Activated CD4-positive, alpha-beta T cell treated with anti-CD3 and anti-CD28 coated beads, Interleukin-2, Interleukin-4, amounts not matched to agents 100 ng/mL and 50 ng/mL, durations not matched to agents 16 hours and 8 hours (primary cell): ENCODE results near the gene KCTD21.
A peak's percentile ranks its signal among the peaks of the same experiment; 100 is the strongest.

ENCODE experiments used
- DNase-seq: peaks from one replicate; pipeline ENCODE4 v3.0.0-alpha.2; 2020; ENCODE audit warnings: low spot score

The KCTD21 gene

DNA sequence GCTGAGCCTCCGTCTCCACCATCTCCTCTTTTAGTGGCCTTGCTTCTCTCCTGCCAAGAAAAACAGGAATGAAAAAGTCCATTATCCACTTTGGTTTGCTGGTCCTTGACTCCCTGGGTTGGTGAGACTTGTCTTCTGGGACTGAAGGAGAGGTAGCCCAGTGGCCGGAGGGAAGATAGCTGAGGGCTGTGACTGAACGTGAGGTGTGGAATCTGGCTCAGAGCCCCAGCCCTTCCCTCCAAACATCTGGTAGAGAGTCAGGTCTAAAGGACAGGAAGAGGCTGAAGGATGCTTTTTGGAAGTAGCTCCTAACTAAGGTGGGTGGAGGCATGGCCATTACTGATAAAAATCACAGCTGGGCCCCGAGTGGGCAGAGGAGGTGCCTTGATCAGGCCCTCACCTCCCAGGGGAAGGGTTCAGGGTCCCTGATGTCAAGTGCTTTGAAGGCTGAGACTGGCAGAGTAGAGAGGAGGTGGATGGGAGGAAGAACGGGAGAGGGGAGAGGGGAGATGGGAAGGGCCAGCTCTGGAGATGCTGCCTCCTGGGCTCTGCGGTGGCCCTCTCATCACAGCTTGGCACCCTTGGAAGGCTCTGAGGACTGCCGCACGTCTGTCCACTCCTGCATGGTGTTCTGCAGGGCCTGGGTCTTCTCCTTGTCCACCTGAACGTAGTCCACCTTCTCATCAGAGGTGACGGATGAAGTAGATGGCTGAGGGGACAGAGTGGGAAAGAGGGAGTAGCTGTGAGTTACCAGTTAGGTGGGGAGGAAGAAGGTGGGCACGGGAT, 30.5 kb upstream of the KCTD21 start:
- no peak for DNase-seq

DNA sequence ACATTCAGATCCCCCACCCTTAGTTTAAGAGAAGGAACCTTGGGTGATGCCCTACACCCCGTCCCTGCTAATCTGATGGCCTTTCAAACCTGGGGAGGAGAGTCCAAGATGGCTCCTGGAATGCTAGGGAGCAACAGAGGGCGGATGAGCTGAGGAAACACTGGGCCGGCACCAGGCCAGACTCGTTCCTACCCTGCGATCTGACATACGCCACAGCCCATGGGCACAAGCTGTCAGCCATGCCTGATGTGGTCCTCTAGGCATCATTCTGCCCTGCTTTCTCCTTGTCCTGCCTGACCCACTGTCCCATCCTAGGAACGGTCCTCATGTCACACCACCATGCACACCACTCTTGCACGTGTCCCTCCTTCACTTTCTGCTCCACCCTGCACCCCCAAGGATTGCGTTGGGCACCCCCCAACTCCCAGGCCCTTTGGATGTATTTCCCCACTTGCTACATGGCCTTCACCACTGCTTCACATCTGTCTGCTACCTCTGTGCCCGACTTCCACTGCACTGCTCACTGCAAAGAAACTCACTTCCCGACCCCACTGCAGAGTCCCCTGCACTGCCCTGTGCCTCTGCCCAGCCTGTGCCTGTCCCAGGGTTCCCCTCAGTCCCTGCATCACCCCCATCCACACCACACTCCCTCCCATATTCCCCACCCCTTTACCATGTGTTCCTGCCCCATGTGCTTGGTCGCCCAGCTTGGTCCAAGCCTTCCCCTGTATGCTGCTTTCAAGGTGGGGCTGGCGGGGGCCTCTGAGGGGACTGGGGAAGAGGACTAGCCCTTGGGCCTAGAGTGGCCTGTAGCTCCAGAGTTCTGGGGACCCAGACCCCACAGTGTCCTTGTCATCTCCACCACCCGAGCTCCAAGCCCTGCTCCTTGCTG, 29.5 kb upstream of the KCTD21 start:
- no peak for DNase-seq

- no peak for DNase-seq
These were observed 28.3 kb upstream of the KCTD21 start for GRCh38 chr11:78216571-78217287.

GRCh38 chr11:78216021-78216420, 27.6 kb upstream of the KCTD21 start:
- no peak for DNase-seq

- no peak for DNase-seq
These were observed 26.1 kb upstream of the KCTD21 start for GRCh38 chr11:78214331-78215194.

DNA sequence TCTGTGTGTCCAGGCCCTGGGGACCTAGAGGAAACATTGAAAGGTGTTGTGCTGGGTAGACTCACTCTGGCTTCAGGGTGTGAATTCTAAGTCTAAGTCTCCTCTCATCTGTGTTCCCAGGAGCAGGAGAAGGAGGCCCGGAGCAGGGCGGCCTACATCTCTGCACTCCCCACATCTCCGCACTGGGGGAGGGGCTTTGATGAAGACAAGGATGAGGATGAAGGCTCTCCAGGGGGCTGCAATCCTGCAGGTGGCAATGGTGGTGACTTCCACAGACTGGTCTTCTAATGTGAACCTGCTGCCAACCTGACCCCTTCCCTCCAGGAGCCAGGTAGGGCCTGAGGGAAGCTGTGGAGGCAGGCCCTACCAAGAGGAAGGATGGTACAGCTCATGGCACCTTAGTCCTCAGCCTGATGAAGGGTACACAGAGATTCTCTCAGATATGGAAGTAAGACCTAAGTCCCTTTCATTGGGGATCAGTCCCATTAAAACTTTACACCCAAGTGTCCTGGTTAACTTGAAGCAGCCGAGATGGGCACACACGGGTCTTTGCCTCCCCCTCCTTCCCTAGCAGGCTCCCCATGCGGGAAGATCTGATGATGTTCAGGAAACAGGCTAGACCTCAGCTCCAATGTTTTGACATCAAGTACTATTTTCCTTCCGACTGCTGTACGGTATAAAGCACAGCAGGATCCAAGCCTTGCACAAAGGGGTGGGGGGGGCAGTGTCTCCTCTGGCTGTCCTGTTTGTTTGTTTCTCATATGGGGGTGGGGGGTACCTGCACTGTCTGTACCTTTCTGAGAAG, 25.3 kb upstream of the KCTD21 start:
- no peak for DNase-seq

DNA sequence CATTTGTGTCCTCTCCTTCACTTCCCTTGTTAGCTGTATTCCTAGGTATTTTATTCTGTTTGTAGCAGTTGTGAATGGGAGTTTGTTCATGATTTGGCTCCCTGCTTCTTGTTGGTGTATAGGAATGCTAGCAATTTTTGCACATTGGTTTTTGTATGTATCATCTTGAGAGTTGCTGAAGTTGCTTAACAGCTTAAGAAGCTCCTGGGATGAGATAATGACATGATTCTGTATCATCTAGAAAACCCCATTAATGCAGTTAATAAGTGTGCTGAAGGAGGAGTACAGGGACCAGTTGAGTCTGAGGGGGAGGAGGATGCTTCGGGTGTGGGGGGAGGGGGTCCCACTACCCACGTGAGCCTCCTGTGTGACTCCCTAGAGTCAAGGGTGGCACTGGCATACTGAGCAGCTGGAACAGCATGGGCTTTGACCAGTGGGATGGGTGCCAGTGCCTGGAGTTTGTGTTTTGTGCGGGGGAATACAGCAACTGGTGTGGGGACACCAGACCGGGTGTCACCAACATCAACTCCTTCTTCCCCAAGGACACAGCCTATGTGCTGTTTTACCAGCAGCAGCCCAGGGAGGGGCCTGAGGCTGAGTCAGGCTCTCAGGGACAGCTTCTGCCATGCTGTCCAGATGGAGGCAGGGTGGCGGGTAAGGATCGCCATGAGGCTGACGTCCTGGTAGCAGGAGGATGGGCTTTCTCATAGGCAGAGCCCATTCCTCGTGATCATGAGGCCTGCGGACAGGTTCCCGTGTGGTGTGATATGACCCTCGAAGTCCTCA, 24.4 kb upstream of the KCTD21 start:
- DNase-seq, result no peak

DNA sequence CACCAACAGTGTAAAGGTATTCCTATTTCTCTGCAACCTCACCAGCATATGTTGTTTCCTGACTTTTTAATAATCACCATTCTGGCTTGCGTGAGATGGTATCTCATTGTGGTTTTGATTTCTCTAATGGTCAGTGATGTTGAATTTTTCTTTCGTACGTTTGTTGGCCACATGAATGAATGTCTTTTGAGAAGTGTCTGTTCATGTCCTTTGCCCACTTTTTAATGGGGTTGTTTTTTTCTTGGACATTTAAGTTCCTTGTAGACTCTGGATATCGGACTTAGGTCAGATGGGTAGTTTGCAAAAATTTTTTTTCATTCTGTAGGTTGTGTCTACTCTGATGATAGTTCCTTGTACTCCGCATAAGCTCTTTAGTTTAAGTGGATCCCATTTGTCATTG, 23.1 kb upstream of the KCTD21 start:
- no peak for DNase-seq

- no peak for DNase-seq
These were observed 21.7 kb upstream of the KCTD21 start for GRCh38 chr11:78210000-78210608.

GRCh38 chr11:78209478-78209877, 21.1 kb upstream of the KCTD21 start:
- no peak for DNase-seq

DNA sequence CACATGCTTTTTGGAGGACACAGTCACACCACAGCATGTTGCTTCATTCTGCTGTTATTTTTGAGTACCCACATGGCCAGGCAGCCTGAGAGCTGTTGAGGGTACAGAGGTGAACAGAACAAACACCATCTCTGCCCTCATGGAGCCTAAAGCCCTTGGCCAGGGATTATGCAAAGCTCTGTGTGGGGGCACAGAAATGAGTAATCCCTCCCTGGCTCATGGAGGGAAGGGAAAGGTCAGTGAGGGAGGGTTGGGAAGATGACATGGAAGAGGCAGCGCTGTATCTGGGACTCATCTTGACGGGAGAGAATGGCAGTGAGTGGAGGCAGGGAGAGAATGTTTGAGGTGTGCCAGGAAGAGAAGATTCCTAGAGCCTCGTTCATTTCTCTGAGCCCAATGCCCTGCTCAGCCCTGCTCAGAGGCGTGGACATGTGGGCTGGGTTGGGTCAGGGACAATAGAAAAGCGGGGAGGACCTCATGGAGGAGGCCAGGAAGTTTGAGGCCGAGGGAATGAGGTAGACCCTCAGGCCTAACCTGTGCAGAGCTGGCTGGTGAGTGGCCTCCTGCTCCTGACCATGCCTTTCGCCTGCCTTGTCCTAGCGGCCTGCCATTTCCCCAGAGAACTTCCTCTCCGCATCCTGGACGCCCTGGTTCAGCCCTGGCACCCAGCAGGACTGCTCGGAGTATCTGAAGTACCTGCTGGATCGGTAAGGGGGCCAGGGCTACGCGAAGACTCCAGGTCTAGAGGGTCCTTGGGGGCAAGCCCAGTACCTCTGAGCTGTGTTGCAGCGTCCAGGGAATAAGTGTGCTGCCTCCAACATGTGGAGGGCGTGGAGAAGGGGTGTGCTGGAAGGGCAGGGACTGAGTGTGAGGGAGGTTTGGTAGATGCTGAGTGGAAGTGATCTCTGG, 20.1 kb upstream of the KCTD21 start:
- DNase-seq, result no peak

DNA sequence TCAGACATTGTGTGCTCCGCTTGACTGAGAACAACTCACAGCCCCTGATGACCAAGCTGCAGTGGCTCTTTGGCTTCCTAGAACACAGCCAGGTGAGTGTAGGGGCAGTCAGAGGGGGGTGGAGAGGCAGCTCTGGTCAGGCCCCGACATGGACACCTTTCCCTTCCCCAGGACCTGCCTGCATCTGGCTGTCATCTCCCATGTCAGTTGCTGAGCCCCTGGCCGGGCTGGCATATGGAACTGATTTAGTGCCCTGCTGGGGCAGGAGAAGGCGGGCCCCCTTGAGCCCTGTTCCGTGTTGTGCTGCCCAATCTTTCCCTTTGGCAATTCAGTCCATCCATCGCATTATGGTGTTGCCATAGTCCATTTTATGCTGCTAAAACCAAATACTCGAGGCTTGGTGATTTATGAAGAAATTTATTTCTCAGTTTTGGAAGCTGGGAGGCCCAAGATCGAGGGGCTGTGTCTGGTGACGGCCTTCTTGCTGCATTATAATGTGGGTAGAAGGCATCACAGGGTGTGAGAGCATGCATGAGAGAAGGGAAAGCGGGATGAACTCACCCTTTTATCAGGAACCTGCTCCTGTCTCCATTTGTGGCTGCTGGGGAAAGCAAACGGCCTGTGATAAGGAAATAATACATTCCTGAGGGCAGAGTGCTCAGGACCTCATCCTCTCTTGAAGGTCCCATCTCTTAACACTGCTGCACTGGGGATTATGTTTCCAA, 19.3 kb upstream of the KCTD21 start:
- DNase-seq, result no peak

- DNase-seq, result no peak
These were observed 17.3 kb upstream of the KCTD21 start for GRCh38 chr11:78205691-78206090.

DNA sequence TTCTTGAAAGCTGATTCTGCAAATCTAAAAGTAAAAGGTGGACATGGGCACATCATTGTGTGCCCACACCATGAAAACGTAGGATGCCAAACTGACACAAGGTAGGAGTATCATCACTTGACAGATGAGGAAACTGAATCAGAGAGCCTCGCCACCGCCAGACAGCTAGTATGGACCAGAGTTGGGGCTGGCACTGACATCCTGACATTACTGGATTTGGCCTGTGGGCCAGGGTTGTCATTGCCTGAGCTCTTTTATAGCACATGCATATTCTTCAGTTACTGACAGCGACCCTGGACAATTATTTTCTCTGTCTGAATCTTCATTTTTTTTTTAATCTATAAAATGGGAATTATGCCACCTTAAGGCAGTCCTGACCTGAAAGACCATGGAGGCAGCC, 16.8 kb upstream of the KCTD21 start:
- DNase-seq, result no peak

DNA sequence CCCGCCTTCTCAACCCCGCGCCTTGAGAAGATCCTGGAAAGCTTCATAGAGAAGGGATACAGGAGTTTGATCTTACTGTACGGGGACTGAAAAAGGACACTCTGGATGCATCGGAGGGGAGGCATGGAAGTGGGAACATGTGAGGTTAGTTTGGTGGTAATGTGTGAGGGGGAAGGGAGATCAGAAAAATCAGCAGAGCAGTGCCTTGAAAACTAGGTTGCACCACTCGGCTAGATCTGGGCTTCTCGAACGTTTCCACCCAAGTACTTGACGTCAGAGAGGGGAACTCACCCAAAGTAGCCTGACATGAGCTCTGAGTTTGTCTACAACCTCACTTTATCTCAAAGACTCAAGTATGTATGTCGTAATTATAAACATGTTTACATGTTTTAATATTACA, 14.8 kb upstream of the KCTD21 start:
- DNase-seq, result no peak

DNA sequence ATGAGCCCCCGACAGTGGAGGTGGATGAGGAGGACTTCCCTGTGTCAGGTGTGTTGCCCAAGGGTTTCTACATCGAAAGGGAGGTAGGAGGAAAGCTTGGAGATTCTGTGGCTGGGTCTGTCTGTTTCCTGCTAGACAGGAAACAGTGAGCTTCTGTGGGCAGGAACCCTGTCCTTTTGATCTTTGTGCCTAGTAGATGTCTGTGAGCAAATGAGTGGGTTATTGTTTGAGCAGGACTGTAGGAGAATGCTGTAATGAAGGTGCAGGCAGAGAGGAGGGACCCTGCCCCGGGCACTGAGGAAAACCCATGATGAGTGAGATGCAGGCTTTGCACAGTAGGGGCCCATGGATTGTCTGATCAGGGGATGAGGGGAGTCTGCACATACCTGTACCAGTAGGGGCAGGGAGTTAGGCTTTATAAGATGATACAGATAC, 14.3 kb upstream of the KCTD21 start:
- peak; percentile 55 for DNase-seq

GRCh38 chr11:78201096-78201818, 12.8 kb upstream of the KCTD21 start:
- DNase-seq, result no peak
